Measurements from ENCODE around the gene KCNIP1. TPM values are rescaled to one million over a fixed set of nuclear protein-coding genes. Genes with fewer than 3 reads are reported as not detected.
"Not testable (repeated sequence)": the region's sequence is repeated elsewhere in the genome, so short reads cannot be mapped to it uniquely, and the experiment has no call there.

KCNIP1 gene
- total RNA-seq, 4 donors from 2014 or later: 4.8 to 9.2 (median 7.3) TPM; not detected in 1

DNA sequence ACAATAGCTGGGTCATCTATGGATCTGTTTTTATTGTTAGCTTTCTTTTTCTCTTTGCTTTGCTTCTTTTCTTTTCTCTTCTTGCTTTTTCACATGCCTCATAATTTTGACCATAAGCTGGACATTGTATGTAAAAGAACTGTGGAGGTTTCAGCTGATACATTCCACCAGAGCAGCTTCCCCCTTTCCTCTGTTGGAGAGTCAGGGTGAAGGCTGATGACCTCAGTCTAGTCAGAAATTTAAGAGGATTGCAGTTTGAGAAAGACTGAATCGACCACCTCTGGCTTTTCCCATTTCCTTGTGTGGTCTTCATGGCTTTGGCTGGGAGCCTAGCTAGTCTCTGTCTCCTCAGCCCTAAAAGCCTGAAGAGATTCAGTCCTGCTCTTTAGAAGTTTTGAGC lies 42.0 kb downstream of the KCNIP1 start:
- no peak for DNase-seq (ENCODE audit: low spot score in 2 of 2)
- Histone ChIP-seq H3K27me3 (no peaks in the 10 kb centered on the region), H3K4me1 (peaks cover 0 to 13% (median 3%) of the 10 kb centered on the region in 4 donors), H3K9me3 (peaks cover 0 to 12% (median 0%) of the 10 kb centered on the region in 4 donors), H3K4me3 (no peak overlapping the region), H3K27ac (no peak overlapping the region), H3K36me3 (no peaks in the 10 kb centered on the region)
- TF ChIP-seq POLR2A (IDR thresholded peaks at IDR 0.05) (no peak), EP300 (IDR thresholded peaks at IDR 0.05) (no peak)
- TF ChIP-seq, protein P1, sequence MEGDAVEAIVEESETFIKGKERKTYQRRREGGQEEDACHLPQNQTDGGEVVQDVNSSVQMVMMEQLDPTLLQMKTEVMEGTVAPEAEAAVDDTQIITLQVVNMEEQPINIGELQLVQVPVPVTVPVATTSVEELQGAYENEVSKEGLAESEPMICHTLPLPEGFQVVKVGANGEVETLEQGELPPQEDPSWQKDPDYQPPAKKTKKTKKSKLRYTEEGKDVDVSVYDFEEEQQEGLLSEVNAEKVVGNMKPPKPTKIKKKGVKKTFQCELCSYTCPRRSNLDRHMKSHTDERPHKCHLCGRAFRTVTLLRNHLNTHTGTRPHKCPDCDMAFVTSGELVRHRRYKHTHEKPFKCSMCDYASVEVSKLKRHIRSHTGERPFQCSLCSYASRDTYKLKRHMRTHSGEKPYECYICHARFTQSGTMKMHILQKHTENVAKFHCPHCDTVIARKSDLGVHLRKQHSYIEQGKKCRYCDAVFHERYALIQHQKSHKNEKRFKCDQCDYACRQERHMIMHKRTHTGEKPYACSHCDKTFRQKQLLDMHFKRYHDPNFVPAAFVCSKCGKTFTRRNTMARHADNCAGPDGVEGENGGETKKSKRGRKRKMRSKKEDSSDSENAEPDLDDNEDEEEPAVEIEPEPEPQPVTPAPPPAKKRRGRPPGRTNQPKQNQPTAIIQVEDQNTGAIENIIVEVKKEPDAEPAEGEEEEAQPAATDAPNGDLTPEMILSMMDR (IDR thresholded peaks at IDR 0.05): no peak
- WGBS, 2 donors: 6 to 17% methylated on average over 1 of the region's 1 CpG

DNA sequence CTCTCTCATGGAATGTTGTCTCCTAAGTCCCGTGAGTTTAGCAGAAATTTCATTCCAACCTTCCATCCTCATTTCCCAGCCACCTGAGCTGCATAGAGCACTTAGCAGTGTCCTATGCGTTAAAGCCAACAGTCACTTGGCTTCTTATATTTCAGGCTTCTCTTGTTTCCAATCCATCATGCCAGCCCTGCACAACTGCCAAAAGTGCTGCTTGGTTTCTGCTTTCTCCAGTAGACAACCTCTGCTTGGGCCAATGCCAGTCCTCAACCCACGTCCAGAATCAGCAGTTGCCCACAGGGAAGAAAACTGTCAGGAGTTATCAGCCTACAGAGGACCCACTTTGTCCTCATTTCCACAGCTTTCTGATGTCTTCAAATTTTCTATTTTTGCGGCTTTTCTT lies 42.5 kb downstream of the KCNIP1 start:
- TF ChIP-seq, protein P1 (IDR thresholded peaks at IDR 0.05): no peak
- TF ChIP-seq POLR2A (IDR thresholded peaks at IDR 0.05): no peak
- no peak for TF ChIP-seq EP300 (IDR thresholded peaks at IDR 0.05)

DNA sequence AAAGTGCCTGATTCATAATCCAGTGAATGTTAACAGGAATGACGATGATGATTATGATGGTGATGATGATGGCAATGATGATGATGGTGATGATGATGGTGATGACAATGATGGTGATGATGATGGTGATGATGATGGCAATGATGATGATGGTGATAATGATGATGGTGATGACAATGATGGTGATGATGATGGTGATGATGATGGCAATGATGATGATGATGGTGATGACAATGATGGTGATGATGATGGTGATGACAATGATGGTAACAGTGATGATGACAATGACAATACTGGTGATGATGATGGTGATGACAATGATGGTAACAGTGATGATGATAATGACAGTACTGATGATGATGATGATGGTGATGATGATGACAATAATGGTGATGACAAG lies 46.6 kb downstream of the KCNIP1 start:
- not testable (repeated sequence) for H3K4me3 ChIP-seq; H3K36me3 ChIP-seq; H3K9me3 ChIP-seq; DNase-seq (ENCODE audit: low spot score in 2 of 2); H3K4me1 ChIP-seq; H3K27ac ChIP-seq; H3K27me3 ChIP-seq
- 96 to 100% methylated on average over 1 of the region's 1 CpG for WGBS, 2 donors

More for the DNA sequence above, 42.5 kb downstream of the KCNIP1 start:
- WGBS, 2 donors: 37 to 41% methylated on average over 4 of the region's 4 CpGs
- Histone ChIP-seq H3K27me3 (no peaks in the 10 kb centered on the region), H3K36me3 (no peaks in the 10 kb centered on the region), H3K27ac (no peak overlapping the region), H3K4me1 (peaks cover 0 to 13% (median 3%) of the 10 kb centered on the region in 4 donors), H3K4me3 (no peak overlapping the region), H3K9me3 (peaks cover 0 to 12% (median 0%) of the 10 kb centered on the region in 4 donors)
- DNase-seq (ENCODE audit: low spot score in 2 of 2): no peak

DNA sequence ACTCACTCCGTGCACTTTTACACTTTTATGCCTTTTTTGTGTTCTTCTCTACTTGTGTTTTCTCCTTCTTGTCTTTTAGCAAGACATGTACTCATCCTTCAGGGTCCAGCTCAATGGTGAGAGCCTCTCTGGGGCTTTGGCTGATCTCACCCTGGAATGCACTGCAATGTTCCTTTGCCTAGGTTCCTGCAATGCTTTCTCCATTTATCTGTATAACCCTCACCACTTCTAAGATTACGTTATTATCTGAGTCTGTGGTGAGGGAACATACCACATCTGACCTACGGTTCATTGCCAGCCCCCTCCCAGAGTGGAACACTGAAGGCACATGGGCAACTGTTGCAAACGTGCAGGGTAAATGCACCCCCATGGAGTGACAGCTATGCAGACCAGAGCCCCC lies 47.3 kb downstream of the KCNIP1 start:
- DNase-seq (ENCODE audit: low spot score in 2 of 2): no peak
- no peak overlapping the region for H3K27ac ChIP-seq
- H3K9me3 ChIP-seq: peaks cover 0 to 1% (median 0%) of the 10 kb centered on the region in 4 donors
- no peak for TF ChIP-seq EP300 (IDR thresholded peaks at IDR 0.05)
- TF ChIP-seq, protein P1 (IDR thresholded peaks at IDR 0.05): no peak
- TF ChIP-seq POLR2A (IDR thresholded peaks at IDR 0.05): no peak
- WGBS, 2 donors: 71 to 78% methylated on average over 4 of the region's 4 CpGs
- no peaks in the 10 kb centered on the region for H3K36me3 ChIP-seq
- H3K4me3 ChIP-seq: no peak overlapping the region
- H3K27me3 ChIP-seq: no peaks in the 10 kb centered on the region
- peaks cover 0 to 10% (median 3%) of the 10 kb centered on the region in 4 donors for H3K4me1 ChIP-seq

DNA sequence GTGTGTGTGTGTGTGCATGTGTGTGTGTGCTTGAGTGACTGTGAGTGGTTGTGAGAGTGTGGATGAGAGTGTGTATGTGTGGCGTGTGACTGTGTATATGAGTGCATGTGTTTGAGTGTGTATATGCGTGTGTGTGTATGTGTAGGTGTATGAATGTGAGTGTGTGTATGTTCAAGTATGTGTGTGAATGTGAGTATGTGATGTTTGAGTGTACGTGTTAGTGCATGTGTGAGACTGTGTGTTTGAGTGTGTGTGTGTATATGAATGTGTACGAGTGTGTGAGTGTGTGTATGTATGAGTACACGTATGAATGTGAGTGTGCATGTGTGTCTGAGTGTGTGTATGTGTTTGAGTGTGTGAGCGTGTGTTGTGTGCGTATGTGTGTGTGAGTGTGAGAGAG lies 47.8 kb downstream of the KCNIP1 start:
- WGBS, 2 donors: 93 to 95% methylated on average over 7 of the region's 7 CpGs
- TF ChIP-seq, protein P1 (IDR thresholded peaks at IDR 0.05): no peak
- TF ChIP-seq EP300 (IDR thresholded peaks at IDR 0.05): no peak
- DNase-seq (ENCODE audit: low spot score in 2 of 2): no peak

DNA sequence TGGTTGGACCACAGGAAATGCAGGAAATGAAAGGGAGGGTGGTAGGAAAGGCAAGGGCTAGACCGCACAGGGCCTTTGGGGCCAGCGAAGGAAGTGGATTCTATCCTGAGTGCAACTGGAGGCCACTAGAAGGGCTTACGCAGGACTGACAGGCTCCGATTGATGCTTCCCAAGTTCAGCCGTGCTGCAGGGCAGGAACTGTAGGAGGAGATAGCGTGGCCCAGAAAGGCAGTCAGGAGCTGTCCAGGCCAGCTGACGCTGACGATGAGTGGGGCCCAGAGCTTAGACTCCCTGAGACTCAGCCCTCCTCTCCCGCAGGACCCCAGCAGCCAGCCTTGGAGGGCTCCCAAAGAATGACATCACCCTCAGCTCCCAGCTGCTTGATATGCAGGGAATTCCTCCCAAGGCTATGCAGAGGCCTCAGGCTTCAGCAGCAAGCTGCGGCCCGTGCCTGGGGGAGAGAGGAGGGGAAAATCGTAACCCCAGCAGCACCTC lies 48.8 kb downstream of the KCNIP1 start:
- TF ChIP-seq, protein P1 (IDR thresholded peaks at IDR 0.05): no peak
- TF ChIP-seq POLR2A (IDR thresholded peaks at IDR 0.05) (no peak), EP300 (IDR thresholded peaks at IDR 0.05) (no peak)
- peak; percentile 55 to 65 for DNase-seq (ENCODE audit: low spot score in 2 of 2)
- 2 to 3% methylated on average over 10 to 12 of the region's 12 CpGs for WGBS, 2 donors
- H3K27me3 ChIP-seq: no peaks in the 10 kb centered on the region
- H3K4me3 ChIP-seq: no peak overlapping the region
- H3K4me1 ChIP-seq: peaks cover 0 to 10% (median 3%) of the 10 kb centered on the region in 4 donors
- peak overlapping the region in 2 of 4 donors; percentile 45 to 66 for H3K27ac ChIP-seq
- no peaks in the 10 kb centered on the region for H3K36me3 ChIP-seq
- H3K9me3 ChIP-seq: no peaks in the 10 kb centered on the region

More for the DNA sequence above, 47.8 kb downstream of the KCNIP1 start:
- Histone ChIP-seq H3K27ac (no peak overlapping the region), H3K27me3 (no peaks in the 10 kb centered on the region), H3K4me3 (no peak overlapping the region), H3K9me3 (no peaks in the 10 kb centered on the region), H3K4me1 (peaks cover 0 to 10% (median 3%) of the 10 kb centered on the region in 4 donors), H3K36me3 (no peaks in the 10 kb centered on the region)

All from tibial nerve (tissue), 4 donors.